ENCODE measurements around the gene ABCC11.

The ABCC11 gene

DNA sequence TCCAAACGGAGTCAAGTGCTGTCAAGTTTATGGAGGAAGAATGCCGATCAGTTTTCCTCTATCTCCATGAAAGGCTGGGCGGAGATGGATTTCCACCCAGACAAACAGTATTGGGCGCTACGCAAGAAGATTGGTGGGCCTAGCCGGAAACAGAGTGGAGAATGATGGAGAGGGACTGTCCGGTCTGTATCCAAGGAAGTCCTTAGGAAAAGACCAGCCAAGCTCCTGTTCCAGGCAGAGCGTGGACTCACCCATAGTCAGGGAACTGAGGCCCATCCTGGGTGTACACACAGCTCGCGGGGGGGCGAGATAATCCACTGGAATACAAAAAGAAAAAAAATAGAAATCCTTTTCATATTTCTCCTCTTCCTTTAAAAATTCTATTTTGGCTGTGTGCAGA is 90.0 kb downstream of the ABCC11 start:
- DNase-seq: no peak

DNA sequence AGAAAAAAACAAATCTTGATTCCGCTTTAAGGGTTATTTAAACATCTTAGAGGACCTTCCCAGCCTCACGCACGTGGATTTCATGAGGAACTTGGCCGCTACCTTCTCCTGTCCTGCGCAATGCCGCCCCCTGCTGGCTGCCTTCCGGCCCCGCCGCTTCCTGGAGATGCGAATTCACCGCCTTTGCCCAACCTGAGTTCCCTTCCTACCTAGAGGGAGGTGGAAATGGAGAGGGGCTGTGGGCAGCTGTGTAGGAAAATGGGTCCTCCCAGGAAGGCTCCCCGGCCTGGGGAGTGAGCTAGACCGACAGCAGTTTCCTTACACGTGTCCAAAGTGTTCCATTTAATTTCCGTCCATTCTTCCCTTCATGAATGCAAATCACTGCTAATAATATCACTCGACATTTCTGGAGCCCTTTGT is 90.5 kb downstream of the ABCC11 start:
- DNase-seq: no peak

DNA sequence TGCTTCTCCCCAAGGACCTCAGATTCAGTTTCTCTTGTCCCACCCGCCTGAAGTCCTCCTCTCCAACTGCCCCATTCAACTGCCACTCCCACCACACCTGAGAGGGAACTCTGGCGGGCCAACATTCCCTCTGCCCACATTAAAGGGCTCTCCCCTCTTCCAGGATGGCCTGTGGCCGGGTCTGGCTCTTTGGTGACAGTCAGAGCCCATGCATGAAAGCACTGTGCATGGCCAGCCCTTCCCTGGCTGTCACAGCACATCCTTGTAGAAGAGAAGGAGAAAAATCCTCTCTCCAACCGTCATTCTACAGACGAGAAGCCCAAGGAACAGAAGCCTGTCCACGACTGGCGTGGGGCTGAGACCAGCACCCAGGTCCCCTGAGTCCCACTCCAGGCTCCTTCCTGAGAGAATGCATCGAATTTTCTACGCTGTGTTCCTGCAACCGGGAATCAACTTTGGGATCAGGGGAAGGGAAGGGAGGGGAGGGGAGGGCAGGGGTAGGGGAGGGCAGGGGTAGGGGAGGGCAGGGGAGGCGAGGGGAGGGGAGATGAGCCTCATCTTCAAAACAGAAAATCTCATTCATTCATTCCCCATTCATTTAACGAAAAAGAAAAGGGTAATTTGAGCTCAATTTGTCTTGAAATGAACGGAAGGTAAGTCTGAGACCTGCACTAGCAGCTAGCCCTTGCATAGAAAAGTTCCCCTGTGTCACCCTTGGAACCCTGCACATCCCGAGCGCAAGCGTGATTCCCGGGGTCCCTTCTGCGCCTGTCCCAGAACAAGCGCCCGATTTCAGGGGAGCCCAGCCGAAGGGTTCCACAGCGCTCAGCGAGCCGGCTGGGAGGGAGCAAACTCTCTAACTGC is 91.2 kb downstream of the ABCC11 start, which contains the start of gene ABCC12:
Gene ABCC12, minus strand, starts transcription at position 68 of the 864 bp plus-strand sequence. CDS start 9,569 bp downstream, outside the sequence.
- DNase-seq: no peak

DNA sequence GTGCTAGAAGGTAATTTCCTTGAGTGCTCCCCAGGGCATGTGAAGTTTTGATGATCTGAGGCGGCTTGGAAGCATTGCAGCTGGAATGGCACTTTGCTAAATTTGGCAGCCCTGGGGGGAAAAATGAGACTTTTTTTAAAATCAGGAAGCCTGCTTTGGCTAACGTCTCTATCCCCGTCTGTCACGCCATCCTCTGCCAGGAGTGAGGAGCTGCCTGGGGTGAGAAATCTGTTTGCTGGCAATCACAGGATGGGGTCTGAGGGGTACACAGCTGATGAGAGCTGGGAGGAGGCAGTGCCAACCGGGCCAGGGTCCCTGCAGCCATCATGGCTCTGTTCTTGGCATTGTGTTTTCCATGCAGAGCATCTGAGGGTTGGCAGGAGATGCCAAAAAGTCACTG is 93.6 kb downstream of the ABCC11 start:
- DNase-seq: peak; percentile 68

DNA sequence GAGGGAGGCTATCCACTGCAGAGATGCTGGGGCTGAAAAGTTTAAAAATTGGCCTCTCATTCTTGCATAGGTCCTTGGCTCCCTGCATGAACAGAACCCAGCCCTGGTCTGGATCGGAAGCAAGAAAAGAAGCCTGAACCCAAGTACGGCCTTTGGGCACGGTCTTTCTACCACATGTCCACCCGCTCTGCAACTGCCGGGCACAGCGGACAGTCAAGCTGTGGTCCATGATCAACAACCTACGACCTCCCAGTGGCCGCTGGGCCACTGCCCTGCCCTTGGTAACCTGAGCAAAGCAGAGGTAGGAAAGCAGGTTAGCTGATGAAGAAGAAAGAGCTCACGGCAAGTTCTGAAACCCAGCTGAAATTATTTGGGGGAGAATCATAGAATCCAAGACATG is 95.1 kb downstream of the ABCC11 start:
- no peak for DNase-seq

DNA sequence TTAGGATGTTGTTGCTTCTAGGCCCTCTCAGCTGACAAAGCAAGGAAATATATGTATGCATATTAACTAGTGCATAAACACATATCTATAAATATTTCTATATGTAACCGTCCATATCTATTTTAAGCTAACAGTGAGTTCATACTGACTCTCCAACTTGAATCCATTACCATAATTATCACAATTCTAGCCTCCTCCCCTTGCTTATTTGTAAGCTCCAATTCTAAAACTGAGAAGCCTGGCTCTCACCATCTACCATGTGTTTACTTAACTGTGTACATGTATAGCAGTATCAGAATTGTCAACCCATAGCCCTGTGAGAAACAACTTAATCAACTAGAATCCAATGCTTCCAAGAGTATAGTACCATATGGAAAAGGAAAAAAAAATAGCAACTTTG is 96.6 kb downstream of the ABCC11 start:
- DNase-seq: no peak

DNA sequence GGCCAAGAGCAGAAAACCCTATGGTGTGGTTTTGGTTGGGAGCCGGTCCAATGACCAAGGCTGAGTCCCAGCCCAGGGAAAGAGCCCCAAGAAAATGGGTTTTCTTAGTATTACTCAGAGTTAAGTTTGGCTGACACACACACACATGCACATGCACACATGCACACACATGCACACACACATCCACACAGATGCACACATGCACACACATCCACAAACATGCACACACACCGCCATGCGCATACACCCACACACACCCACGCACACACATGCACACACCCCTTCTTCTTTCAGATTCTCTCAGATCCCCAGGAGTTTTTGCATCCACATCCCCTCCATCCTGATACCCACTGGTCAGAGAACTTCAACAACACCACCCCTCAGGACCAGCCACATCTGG is 100.6 kb downstream of the ABCC11 start:
- DNase-seq: no peak

DNA sequence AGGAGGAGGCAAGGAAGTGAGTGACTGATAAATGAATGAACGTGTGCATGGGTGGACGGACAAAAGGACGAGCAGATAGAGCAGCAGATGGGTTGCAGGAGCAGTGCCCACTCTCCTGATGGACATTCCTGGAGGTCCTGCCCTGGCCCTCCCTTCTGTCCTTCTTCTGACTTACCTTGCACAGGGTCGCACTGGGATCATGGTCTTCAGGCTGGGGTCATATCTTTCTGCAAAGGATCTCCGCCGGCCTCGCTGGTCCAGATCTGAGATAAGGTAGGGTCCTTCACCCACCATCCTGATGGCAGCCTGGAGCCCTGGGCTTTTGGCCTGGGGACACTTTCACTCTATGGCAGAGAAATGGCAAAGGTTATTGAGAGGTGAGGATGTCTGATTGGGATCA is 101.2 kb downstream of the ABCC11 start:
- DNase-seq: no peak

DNA sequence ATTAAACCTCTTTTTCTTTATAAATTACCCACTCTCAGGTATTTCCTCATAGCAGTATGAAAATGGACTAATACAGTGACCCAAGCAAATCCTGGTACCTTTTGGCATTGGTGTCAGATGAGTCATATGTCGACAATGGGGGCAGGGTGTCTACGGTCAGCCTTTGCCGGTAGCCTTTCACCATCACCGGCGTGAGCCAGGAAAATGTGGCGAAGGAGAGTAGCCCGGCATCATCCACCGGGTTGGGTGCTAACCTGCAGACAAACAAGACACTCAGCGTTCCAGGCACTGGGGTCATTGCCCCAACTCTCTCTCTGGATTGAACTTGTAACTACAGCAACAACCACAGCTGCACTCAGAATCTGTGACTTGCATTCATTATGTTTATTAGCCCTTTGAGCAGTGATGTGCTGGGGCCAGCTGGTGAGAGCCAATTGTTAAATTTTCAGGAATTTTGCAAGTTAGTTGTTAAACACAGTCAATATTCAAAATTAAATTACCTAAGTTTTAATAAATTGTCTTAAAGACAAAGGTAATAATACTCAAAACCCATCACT is 103.4 kb downstream of the ABCC11 start:
- no peak for DNase-seq

DNA sequence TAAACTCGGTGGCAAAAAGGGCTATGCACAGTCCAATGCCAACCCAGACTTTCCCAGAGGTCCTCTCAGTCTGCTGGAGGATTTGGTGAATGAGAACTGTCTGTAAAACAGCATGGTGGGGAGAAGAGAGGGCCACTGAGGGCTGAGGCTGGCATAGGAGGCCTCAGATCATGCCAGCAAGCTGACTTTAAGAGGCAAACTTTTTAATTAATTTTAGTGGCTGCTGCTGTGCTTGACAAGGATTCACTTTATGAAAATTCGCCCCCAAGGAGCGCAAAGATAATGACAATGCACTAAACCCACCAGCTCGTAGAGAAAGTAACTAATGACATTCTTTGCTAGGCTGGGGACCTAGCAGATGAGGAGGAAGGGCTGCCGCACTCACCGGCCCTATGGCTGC is 106.5 kb downstream of the ABCC11 start:
- no peak for DNase-seq

DNA sequence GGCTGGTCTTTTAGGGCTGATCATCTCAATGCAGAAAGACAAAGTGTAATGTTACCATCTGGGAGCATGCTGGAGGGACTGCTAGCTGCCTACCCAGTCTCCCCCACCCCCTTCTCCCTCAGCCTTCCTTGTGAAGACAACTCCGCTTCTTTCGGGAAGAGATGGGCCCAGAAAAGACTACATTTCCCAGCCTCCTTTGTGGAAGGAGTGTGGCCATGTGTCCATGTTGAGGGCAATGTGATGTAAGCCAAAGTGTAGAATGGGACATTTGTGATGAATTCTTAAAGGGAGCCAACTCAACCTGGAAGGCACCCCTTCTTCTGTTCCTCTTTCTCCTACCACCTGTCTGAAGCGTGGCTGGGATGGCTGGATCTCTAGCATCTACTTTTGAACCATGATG is 107.8 kb downstream of the ABCC11 start:
- no peak for DNase-seq

DNA sequence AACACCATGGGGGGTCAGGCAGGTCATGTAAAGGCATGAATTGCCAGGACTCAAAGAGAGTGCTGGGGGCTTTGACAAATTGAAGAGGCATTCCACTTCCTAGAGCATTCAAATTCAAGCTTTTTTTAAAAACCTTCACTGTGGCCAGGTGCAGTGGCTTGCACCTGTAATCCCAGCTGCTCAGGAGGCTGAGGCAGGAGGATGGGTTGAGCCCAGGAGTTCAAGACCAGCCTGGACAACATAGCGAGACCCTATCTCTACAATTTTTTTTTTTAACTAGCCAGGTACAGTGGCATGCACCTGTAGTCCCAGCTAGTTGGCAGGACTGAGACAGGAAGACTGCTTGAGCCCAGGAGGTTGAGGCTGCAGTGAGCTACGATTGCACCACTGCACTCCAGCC is 108.8 kb downstream of the ABCC11 start:
- no peak for DNase-seq

DNA sequence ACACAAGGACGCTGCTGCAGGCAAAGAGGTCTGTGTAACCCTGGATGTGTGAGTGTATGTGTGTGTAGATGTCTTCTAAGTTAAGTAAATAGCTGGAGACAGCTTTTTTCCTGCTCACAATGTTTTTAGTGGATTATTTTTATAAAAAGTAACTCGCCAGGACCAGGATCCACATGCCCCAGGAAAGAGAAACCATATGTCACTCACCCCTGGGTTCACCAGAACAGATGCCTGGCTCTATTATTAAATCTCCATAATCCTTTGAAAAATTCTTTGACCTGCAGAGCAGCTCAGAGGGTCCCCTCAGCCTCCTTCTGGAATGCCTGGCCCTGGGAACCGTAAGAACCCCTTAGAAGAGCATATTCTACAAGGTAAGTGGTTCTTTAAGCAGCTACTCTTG is 109.5 kb downstream of the ABCC11 start:
- no peak for DNase-seq

DNA sequence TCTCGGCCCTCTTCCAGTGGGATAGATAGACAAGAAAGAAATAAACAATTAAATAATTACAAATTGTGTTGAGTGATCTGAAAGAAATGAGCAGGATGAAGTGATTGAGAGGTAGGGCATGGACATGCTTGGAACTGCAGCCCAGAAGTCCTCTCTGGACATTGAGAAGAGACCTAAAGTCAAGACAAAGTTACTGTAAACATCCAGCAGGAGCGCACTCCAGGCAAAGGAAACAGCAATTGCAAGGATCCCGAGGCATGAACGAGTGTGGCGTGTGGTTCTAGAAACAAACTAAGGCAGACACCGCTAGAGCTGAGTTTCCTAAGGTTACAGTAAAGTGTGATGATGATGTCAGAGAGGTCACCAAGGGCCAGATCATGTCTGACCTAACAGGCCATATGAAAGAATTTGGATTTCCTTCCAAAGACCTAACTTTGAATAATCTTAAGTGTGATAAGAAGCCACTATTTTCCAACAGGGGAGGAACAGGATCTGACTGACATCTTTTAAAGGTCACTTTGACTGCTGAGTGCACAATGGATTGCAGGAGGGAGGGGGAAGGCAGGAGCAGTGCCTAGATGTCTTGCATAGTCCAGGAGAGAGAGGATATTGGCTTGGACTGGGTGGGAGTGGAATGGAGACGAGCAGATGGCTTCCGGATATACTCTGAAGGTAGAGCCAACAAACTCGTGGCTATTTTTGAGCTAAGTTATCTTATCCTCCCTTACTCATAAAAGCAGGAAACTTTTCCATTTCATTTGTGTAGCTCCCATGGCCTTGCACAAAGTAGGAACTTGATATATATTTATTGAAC is 110.6 kb downstream of the ABCC11 start:
- no peak for DNase-seq

DNA sequence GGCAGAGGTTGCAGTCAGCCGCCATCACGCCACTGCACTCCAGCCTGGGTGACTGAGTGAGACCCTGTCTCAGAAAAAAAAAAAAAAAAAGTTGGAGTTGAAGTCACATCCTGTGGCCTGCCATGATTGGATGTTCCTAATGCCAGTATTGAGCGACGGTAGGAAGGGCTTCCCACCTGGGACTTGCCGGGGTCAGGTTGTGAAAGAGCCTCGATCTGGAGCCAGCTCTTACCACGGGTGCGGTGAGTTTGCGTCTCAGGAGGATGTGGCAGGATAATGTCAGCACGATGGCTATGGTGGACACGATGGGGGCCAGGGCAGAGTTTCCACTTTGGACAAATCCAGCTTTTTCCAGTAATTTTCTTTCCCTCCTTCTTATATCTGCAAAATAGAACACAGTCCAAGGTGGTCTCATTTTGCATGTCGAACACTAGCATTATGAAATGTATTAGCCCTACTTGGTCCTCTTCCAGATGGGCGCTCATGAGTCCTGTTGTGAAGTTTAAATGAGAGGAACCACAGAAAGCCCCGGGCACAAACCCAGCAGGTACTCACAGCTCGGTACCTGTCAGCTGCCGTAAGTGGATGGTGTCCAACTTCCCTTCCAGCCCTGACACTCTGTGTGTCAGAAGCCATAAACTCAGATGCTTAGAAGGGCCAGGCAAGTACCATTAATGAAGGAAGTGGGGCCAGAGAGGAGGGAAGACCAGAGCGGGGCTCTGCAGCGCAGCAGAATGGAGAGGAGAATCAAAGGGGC is 113.7 kb downstream of the ABCC11 start:
- DNase-seq: no peak

DNA sequence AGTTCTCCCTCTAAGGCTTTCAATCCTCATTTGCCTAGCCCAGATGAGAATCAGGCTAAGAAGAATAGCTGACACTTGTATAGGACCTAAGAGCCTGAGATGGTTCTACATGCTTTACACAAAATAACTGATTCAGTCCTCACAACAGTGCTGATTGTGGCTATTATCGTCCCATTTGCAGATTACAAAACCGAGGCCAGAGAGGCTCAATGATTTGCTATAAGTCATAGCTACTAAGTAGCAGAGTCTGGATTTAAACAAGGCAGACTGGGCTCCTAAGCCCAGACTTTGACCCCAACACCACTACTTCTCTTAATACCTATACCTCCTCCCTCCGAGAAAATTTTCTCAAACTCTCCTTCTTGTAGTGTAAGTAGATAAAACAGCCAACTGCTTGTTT is 114.6 kb downstream of the ABCC11 start:
- DNase-seq: no peak

DNA sequence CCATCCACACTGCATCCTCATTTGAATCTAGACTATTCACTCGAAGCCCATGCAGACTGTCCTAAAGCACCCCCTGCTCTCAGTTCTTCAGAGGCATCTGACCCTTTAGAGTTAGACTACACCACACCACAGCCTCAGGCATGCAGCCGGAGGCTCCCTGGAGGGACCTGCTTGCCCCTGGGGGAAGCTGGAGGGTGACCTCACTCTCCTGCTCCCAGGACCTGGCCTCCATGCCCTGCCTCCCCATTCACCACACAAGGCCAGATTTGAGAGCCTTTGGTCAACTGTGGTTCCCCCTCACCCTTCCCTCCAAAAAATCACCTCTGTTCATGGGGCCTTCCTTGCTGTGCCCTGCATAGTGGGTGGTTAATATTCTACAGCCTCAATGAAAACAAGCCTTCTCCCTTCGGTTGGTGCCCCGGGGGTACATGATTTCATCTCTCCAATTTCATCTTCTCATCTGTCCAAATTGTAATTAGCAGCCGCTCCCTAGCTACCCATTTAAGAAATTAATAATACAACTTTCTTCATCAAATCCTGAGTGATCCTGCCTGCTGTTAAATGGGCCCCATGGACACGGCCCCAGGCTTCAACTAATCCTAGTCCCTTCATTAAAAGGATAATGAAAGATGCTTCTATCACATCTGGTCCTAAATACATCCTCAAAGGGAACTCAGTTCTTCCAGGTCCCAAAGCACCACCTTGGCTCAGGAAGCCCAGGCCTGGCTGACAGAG is 116.0 kb downstream of the ABCC11 start:
- DNase-seq: no peak

DNA sequence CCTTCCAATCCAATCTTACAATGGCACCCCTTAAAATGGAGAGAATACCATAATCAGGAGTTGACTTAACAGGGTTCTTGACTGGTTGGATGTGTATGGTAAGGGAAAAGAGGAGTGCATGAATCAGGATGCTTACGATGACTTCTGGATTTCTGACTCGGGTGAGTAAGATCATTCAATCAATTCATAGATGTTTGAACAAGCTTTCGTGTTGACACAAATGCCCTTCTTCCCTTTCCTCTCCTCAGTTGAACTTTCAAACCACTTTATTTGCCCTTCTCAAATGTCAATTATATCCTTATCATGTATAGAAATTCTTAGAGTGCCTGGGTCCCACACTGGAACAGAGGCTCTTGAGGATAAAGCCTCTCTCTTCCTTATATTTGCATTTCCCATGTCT is 117.4 kb downstream of the ABCC11 start:
- no peak for DNase-seq

DNA sequence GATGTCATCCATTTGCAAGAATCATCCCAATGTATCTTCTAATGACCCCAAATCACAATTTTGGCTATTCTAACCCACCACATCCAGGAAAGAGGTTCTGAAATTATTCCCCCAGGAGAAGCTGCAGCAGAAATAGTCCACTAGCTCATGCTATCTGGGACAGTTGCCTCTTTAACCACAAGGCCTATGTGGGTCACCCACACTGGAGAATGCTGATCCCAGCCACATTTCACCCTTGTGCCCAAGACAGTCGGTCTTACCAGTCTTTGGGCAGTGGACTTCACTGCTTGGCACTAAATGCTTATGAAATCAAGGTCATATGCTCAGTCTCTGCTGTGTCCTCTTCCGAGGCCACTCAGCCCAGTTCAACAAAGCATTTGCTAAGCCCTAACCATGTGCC is 118.6 kb downstream of the ABCC11 start:
- no peak for DNase-seq

DNA sequence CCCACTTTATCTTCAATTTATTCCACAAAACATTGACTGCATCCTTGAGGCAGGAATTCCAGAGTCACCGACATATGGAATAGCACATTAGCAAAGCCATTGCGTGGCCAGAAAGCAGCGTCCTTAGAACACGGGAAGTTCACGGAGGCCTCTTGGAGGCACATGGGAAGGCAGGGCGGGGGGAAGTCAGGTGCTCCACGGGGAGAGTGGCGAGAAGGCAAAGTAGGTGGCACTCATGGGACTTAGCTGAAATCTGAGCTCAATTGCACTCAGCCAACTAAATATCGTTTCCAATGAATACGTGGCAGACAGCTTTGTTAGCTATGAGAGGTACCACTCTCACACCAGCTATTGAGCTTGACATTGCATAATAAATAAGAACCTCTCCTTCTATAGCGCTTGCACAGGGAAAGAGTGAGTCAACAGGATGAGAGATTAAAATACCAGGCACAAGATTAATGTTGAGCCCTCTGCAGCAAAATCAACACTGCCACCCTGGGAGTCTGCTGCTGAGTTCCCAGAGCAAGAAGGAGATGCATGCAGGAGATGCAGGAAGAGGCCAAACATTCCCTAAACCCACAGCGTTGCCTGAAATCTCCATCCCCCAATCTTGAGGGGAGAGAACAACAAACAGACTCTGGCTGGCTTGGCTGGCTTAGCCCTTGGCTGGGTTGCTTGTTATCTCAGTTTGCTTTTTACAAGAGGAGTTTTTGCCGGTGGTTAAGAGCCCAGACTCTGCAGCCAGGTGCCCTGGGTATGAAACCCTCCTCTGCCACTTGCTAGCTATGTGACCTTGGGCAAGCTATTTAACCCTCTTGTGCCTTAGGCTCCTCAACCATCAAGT is 120.3 kb downstream of the ABCC11 start:
- no peak for DNase-seq

DNA sequence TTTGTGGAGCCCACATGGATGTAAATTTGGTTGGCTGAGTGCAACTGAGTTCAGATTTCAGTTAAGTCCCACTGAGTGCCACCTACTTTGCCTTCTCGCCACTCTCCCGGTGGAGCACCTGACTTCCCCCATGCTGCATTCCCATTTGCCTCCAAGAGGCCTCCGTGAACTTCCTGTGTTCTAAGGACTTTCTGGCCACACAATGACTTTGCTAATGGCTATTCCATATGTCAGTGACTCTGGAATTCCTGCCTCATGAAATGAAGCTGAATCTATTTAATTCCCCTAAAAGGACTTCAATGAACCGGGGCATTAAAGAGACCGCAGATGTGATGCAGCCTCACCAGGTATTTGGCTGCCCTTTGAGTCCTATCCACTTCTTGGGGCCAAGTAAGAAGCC is 121.5 kb downstream of the ABCC11 start:
- DNase-seq: no peak

All from NCI-H446 treated with DMSO at 0.1 percent for 48 hours (cell line).